ENCODE data around the gene LMO3.

DNA sequence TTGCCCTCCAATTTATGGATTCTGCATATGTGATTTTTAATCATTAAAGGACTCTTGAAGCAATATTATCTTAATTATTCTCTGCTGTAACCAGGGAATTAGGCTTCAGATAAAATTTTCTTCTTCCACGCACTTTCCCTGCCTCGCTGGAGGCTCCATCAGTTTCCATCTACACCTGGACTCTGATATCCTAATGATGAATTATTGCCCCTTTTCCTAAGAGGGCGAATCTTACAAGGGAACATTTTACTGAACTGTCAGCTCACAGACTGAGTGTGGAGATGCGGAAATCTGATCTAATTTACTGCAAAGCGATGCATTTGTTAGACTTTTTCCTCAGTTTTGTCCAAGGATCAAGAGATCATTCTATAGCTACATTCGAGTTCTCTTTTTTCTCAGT lies 43.0 kb downstream of the LMO3 start:
- TF ChIP-seq CEBPB (IDR thresholded peaks at IDR 0.05; ENCODE audit: low read depth, low read length) (no peak), POLR2A (IDR thresholded peaks at IDR 0.05; ENCODE audit: low read depth, low read length) (no peak), MAFK (IDR thresholded peaks at IDR 0.05; ENCODE audit: low read depth, low read length) (no peak), RAD21 (IDR thresholded peaks at IDR 0.05; ENCODE audit: low read length) (no peak), USF2 (IDR thresholded peaks at IDR 0.05; ENCODE audit: low read depth, low read length) (no peak), MAZ (IDR thresholded peaks at IDR 0.05; ENCODE audit: borderline replicate concordance, low read depth, low read length) (no peak), MXI1 (IDR thresholded peaks at IDR 0.05; ENCODE audit: borderline replicate concordance, low read depth, low read length) (no peak), BHLHE40 (IDR thresholded peaks at IDR 0.05; ENCODE audit: low read depth, low read length) (no peak)
- TF ChIP-seq, protein P1, sequence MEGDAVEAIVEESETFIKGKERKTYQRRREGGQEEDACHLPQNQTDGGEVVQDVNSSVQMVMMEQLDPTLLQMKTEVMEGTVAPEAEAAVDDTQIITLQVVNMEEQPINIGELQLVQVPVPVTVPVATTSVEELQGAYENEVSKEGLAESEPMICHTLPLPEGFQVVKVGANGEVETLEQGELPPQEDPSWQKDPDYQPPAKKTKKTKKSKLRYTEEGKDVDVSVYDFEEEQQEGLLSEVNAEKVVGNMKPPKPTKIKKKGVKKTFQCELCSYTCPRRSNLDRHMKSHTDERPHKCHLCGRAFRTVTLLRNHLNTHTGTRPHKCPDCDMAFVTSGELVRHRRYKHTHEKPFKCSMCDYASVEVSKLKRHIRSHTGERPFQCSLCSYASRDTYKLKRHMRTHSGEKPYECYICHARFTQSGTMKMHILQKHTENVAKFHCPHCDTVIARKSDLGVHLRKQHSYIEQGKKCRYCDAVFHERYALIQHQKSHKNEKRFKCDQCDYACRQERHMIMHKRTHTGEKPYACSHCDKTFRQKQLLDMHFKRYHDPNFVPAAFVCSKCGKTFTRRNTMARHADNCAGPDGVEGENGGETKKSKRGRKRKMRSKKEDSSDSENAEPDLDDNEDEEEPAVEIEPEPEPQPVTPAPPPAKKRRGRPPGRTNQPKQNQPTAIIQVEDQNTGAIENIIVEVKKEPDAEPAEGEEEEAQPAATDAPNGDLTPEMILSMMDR (conservative IDR thresholded peaks at IDR 0.05; ENCODE audit: low read depth, low read length): no peak
